ENCODE measurements around the gene TBL1Y.
A peak's percentile ranks its signal among the peaks of the same experiment; 100 is the strongest.

Gene TBL1Y

DNA sequence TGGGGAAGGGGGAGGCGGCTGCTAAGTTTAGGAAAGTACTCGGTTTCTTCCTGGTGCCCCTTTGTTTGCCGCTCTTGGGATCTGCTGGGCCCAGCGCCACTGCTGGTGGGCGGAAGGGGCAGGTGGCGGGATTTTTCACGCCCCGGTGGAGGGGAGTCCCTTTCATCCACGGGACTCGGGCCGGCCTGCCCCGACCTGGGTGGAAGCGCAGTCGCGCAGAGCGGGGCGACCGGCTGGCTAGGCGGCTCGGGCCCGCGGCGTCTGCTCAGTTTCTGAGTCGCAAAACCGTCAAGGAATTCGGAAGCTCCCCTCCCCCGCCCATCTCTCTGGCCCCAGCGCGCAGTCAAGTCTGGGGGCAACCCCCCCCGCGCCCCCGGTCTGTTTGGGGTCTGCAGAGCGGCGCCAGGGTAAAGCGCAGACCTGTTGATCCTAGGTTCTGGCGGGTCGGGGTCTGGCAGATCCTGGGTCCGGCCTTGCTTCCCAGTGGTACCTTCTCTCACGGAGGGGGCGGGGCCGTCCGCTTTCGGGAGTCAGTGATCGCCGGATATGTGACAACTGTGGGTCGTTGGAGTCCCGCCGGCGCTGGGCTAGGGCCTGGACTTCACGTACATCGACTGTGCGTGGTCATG lies 870 bp downstream of the TBL1Y start, which contains the start of gene AMELY:
TSS of gene AMELY (minus strand) at position 500 of the 629 bp plus-strand sequence. CDS start 39,144 bp downstream, outside the sequence.
- DNase-seq (ENCODE audit: low read depth): no peak
- peak within 1 kb of the TSS; percentile 57 for H3K4me3 ChIP-seq (ENCODE audit: low read length)
- TF ChIP-seq, protein P1, sequence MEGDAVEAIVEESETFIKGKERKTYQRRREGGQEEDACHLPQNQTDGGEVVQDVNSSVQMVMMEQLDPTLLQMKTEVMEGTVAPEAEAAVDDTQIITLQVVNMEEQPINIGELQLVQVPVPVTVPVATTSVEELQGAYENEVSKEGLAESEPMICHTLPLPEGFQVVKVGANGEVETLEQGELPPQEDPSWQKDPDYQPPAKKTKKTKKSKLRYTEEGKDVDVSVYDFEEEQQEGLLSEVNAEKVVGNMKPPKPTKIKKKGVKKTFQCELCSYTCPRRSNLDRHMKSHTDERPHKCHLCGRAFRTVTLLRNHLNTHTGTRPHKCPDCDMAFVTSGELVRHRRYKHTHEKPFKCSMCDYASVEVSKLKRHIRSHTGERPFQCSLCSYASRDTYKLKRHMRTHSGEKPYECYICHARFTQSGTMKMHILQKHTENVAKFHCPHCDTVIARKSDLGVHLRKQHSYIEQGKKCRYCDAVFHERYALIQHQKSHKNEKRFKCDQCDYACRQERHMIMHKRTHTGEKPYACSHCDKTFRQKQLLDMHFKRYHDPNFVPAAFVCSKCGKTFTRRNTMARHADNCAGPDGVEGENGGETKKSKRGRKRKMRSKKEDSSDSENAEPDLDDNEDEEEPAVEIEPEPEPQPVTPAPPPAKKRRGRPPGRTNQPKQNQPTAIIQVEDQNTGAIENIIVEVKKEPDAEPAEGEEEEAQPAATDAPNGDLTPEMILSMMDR (IDR thresholded peaks at IDR 0.05; ENCODE audit: insufficient read depth, low read depth, low read length, missing control alignments): no peak

DNA sequence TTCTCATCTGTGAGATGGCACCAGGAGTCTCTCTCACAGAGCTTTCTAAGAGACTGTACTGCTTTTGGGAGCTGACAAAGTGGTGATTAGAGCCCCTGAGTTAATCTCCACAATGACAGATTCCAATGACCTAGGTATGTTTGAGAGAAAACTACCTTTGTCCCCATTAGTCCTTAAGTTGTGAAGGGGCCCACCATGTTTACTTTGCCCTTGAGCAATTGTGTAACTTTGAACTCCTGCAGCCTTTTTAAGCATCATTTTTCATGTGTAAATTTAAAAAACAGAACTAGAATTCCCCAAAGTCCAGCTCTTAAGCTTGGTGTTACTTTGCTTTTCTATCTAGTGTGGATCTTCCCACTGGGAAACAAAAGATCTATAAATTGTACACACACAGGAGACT lies 2.9 kb downstream of the TBL1Y start:
- TF ChIP-seq, protein P1 (IDR thresholded peaks at IDR 0.05; ENCODE audit: insufficient read depth, low read depth, low read length, missing control alignments): no peak
- H3K4me3 ChIP-seq (ENCODE audit: low read length): no peak overlapping the region
- DNase-seq (ENCODE audit: low read depth): no peak

DNA sequence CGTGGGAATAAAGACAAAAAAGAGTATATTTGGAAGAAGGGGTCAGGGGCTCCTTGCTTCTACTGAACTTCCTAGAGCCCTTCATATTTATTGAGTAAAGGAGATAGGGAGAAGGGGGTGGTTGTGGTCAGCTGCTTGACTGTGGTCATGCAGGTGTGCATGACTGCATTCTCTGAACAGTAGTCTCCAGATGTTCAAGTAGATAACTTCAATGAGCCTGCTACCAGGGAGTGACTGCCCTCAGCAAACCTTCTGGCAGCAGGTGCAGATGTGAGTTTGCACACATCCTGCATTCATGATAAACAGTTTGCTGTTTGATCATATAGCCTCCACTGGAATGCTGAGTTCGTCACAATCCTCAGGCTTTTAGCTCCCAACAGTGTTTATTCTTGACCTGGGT lies 10.6 kb downstream of the TBL1Y start:
- DNase-seq (ENCODE audit: low read depth): no peak
- H3K4me3 ChIP-seq (ENCODE audit: low read length): no peak overlapping the region
- TF ChIP-seq, protein P1 (IDR thresholded peaks at IDR 0.05; ENCODE audit: insufficient read depth, low read depth, low read length, missing control alignments): no peak

DNA sequence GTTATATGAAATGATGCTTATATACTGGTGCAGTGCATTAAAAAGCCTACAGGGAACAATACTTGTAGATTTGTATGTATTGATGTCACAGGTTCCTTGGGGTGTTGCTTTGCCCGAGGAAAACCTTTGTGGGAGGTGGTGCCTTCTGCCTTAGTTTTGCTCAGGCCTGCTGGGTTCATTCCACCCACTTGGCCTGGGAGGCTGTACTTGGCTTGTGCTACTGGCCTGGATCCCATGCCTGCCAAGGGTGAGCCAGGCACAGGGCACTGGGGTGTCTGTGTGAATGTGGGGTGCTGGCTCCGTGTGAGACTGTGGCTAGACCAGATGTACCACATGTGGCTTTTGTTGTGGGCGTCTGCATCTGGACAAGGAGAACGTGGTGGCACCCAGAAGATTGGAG lies 17.8 kb downstream of the TBL1Y start:
- no peak overlapping the region for H3K4me3 ChIP-seq (ENCODE audit: low read length)
- TF ChIP-seq, protein P1 (IDR thresholded peaks at IDR 0.05; ENCODE audit: insufficient read depth, low read depth, low read length, missing control alignments): no peak
- no peak for DNase-seq (ENCODE audit: low read depth)

DNA sequence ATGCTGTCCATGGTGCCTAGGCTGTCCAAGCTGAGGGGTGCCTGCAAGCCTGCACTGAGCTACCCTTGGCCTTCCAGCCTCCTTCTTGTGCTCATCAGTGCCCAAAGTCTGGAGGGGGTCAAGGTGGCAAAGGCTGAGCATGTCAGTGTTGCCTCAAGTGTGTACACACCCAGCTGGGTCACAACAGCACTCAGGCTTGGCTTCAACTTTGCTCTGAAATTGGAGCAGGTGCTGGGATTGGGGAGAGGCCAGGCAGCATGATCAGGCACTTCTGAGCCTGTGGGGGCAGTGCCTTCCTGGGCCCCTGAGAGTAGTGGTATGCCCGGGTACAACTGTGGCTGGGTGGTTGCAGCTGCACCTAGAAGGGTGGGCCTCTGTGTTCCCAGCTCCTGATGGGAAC lies 18.7 kb downstream of the TBL1Y start:
- TF ChIP-seq, protein P1 (IDR thresholded peaks at IDR 0.05; ENCODE audit: insufficient read depth, low read depth, low read length, missing control alignments): no peak
- DNase-seq (ENCODE audit: low read depth): no peak

DNA sequence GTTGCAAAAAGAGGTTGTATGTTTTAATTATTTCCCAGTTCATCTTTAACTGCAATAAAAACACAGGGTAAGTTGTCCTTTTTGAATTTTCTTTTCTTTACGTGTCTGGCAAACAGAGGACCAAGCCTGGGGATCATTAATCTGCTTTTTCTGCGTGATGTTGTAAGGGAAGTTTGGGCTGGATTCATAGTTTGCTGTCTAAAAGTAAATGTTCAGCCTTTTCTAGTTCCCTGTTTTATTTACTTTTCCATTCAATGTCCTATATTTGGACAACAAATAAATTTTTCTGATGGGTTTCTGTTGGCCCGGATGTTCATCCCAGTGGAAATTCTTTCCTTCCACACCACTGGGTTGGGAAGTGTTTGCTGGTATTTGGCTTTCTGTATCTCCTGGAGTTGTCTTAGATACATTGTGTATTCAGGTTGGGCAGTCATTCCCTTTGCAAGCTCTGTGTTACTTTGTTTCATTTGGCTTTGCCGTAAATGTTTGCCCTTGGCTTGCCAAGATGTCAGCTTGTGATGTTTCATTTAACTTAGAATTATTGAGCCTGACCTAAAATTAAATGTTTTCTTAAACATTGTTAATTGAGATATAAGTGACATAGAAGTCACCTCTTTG lies 21.4 kb downstream of the TBL1Y start:
- DNase-seq (ENCODE audit: low read depth): no peak
- no peak overlapping the region for H3K4me3 ChIP-seq (ENCODE audit: low read length)
- TF ChIP-seq, protein P1 (IDR thresholded peaks at IDR 0.05; ENCODE audit: insufficient read depth, low read depth, low read length, missing control alignments): no peak

More for the DNA sequence above, 18.7 kb downstream of the TBL1Y start:
- no peak overlapping the region for H3K4me3 ChIP-seq (ENCODE audit: low read length)

DNA sequence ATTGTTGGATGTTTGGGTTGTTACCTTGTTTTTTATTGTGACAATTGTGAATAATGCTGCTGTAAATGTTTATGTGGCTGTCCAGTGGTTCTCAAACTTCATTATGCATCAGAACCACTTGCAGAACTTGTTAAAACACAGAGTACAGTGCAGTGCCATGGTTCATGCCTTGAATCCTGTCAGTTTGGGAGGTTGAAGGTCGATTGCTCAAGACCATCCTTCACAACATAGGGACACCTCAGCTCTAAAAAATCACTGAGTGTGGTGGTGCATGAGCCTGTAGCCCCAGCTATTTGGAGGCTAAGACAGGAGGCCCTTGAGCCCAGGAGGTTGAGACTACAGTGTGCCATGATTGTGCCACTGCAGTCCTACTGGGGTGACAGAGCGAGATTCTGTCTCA lies 25.0 kb downstream of the TBL1Y start:
- H3K4me3 ChIP-seq (ENCODE audit: low read length): no peak overlapping the region
- TF ChIP-seq, protein P1 (IDR thresholded peaks at IDR 0.05; ENCODE audit: insufficient read depth, low read depth, low read length, missing control alignments): no peak
- DNase-seq (ENCODE audit: low read depth): no peak

Measured in epithelial cell of esophagus (primary cell).